GM21367 (cell line): ENCODE results near the gene LRRC42.
"Not testable (repeated sequence)": the region's sequence is repeated elsewhere in the genome, so short reads cannot be mapped to it uniquely, and the experiment has no call there.

ENCODE experiments used
- ATAC-seq: cut with Tn5 transposase; IDR thresholded peaks from one replicate; pipeline ENCODE4 v1.9.1; 2021; ENCODE audit not compliant: unreplicated experiment

Gene LRRC42

GRCh38 chr1:54003249-54003646 lies 57.1 kb downstream of the LRRC42 start:
- ATAC-seq: no peak

DNA sequence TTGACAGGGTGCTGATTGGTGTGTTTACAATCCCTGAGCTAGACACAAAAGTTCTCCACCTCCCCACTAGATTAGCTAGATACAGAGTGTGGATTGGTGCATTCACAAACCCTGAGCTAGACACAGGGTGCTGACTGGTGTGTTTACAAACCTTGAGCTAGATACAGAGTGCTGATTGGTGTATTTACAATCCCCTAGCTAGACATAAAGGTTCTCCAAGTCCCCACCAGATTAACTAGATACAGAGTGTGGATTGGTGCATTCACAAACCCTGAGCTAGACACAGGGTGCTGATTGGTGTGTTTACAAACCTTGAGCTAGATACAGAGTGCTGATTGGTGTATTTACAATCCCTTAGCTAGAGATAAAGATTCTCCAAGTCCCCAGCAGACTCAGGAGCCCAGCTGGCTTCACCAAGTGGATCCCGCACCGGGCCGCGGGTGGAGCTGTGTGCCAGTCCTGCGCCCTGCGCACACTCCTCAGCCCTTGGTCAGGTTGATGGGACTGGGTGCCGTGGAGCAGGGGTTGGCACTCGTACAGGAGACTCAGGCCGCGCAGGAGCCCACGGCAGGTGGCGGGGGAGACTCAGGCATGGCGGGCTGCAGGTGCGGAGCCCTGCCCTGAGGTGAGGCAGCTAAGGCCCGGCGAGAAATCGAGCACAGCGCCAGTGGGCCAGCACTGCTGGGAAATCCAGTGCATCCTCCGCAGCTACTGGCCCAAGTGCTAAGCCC lies 57.8 kb downstream of the LRRC42 start:
- not testable (repeated sequence) for ATAC-seq

- ATAC-seq: no peak
These were observed 58.4 kb downstream of the LRRC42 start for GRCh38 chr1:54004481-54005049.

DNA sequence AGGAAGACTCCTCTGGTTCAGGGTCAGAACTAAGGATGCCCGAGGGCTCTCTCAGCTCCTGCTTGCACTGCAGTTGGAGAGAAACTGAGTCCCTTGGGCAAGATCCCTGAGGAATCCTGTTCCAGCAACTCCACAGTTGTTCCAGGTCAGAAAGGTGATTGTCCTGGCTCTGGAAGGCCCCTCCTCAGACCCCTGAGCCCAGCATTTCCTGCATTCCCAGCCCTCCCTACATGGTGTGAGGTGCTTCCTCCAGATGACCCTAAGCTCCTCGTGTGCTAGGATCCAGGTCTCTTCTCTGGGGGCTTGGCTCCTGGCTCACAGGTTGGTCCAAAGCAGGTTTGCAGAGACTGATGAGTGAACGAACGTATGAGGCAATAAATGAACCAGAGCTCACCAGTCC lies 60.4 kb downstream of the LRRC42 start:
- no peak for ATAC-seq

GRCh38 chr1:54007613-54008012 lies 61.5 kb downstream of the LRRC42 start:
- no peak for ATAC-seq

DNA sequence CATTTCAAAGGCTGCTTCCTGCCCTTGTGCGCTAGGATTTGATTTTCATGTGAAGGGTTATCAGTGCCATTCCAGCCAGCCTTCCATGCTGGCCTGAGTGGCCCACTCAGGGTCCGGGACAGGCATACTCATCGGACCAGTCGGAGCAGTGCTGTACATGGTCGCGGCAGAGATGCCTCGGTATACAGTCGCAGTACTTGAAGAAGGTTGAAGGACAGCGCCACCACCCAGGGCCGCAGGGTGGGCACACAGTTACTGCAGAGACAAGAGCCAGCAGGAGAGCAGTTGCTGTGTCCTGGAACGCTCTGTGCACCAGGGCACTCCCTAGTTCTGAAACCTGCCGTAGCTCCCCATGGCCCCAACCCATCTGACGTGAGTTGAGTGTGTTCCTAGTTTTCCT lies 62.7 kb downstream of the LRRC42 start:
- ATAC-seq: no peak

- ATAC-seq: no peak
These were observed 63.3 kb downstream of the LRRC42 start for GRCh38 chr1:54009406-54009805.

DNA sequence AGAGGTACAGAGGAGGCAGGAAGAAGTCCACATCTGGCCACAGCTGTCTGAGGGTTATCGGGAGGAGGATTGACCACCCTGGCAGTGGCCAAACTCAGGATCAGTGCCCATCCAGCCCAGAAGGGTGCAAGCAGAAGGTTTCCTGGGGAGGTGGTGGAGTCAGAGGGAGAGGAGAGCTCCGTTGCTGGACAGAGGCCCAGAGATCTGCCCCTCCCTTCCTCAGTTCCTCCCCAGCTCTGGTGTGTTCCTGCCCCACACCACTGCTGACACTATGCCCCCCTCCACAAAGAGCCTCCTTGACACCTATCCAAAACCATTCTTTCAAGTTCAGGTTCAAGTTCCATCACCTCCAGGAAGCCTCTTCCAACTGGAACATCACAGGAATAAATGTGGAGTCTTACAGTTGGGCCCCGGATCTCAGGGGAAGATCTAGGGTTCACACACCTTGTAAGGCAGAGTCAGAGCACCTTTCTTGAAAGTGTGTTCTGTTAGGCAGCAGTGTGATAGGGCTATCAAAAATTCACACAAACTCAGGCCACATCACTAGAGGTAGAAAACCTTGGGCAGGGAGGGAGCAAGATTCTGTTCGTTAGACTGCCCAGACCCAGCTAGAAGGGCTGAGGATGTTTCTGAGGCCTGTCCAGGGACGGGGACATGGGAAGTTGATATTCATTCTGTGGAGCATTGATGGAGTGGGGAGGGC lies 64.4 kb downstream of the LRRC42 start:
- ATAC-seq: no peak

DNA sequence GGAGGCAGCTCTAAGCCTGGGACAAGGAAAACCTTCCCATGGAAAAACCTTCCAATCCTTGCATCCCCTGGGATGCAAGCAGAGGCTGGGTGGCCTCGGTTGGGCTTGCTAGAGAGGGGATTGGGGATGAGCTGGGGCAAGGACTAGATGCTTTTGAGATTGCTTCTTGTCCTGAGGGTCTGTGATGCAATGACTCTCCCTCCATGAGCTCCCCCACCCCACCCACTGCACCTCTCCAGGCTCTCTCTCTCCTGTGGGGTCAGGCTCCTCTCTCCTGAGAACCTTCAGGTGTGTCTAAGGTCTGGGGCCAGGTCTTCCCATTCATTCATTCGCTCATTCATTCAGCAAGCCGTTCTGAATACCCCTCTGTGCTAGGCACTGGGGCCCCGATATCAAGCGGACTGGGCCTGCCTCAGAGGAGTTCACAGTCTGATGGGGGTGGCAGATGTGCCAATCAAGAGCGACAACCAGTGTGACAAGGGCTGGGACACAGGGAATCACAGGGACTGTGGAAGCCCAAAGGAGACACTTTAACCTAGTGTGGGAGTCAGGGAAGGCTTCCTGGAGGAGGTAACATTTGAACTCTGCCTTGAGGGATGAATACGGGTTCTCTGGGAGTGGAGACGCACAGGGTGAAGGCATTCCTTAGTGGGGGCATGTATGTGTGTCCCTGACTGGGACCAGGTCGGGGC lies 65.3 kb downstream of the LRRC42 start:
- ATAC-seq: no peak

DNA sequence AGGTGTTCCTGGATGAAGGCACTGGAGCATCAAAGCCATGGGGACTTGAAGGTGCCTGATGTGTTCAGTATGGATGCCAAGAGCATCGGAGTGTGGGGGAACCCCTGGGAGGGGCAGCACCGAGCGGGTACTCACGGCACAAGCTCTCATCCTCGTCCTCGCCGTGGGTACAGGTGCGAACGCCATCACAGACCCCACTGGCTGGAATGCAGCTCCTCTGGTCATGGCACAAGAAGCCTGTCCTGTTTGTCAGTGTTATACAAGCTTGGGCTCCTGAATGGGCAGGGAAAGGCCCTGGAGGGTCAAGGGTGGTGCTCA lies 65.8 kb downstream of the LRRC42 start:
- ATAC-seq: no peak

DNA sequence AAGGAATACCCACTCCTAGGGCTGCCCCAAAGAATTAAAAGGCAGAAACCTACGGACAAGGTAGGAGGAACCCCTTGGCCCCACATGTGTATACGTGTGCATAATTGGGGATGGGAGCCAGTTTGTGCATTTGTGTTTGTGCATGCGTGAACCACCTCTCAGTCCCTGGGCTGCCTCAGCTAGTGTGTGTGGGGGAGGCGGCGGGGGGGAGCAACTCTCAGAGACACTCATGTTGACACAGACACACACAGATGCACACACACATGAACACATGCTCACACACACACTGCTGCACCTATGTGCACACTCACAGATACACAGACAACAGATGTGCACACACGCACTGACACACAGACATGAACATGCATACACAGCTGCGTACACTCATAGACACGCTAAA lies 66.7 kb downstream of the LRRC42 start:
- no peak for ATAC-seq

- no peak for ATAC-seq
These were observed 67.4 kb downstream of the LRRC42 start for GRCh38 chr1:54013393-54014008.

- ATAC-seq: no peak
These were observed 68.0 kb downstream of the LRRC42 start for GRCh38 chr1:54014009-54014629.

- no peak for ATAC-seq
These were observed 70.5 kb downstream of the LRRC42 start for GRCh38 chr1:54016343-54017282.
